ENCODE results near the gene MAP2K3. TPM values are rescaled to one million over a fixed set of nuclear protein-coding genes. Genes with fewer than 3 reads are reported as not detected.

MAP2K3 gene
- total and polyA plus RNA-seq, 2 of the 4 experiments (the other 2 are of a cell fraction) = 23.5 to 82.2 TPM

DNA sequence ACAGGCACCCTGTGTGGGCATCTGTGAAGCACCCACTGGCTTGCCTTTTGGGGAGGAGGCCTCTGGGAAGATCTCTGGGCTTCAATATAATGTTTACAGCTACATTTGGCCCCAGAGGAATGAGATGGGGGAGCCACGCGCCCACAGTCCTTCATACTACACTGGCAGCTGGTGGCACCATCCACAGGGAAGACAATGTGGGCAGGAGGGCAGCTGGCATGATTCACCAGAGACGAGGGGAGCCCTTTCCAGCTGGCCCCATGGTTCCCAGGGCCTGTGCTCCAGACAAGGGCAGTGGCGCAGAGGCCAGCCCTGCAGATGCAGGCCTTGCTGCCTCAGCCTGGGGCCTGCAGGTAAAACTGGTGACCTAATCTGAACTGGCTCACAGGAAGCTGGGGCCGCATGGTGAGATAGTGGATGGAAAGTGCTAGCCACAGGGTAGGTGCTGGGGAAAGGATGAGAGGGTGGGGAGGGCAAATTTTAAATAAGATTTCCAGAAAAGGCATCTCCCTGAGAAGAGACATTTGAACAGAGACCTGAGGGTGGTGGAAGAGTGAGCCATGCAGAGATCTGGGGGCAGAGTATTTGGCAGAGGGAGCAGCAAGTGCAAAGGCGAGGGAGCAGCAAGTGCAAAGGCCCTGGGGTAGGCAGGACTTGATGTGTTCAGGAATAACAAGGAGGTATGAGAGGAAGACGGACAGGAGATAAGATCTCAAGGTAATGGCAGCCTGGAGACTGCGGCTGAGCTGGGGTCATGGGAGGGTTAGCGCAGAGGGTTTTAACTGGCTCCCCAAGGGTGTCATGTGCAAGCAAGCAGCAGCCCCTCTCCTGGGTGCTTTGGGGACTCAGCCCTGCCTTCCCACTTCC is 79.5 kb downstream of the MAP2K3 start:
- H2BK5ac ChIP-seq (ENCODE audit: low read depth, low read length, poor library complexity, severe bottlenecking) = no peak overlapping the region
- dilution Hi-C loops (cut with HindIII; ENCODE audit: low sequenced_read_pairs, unreplicated experiment) = no loop called here
- H3K36me3 ChIP-seq (ENCODE audit: control insufficient read depth, insufficient read depth, low read length) = no peaks in the 10 kb centered on the region
- no peak overlapping the region for H3K4ac ChIP-seq (ENCODE audit: low read depth, low read length)
- DNase-seq = no peak
- H3K56ac ChIP-seq (ENCODE audit: extremely low read depth, insufficient read depth, low read length) = no peak overlapping the region
- ATAC-seq (ENCODE audit: low read depth) = no peak
- H4K20me1 ChIP-seq (ENCODE audit: insufficient read depth, low read length) = no peaks in the 10 kb centered on the region; the same call in 1 of the 2 replicates
- H3K9me1 ChIP-seq (ENCODE audit: insufficient read depth, low read length) = no peaks in the 10 kb centered on the region
- H4K91ac ChIP-seq (ENCODE audit: insufficient read depth, low read depth, low read length) = no peak overlapping the region
- H2AFZ ChIP-seq (replicated peaks; ENCODE audit: low read length, poor library complexity) = no peak overlapping the region
- no peak overlapping the region for H4K5ac ChIP-seq (ENCODE audit: low read depth, low read length)
- H2BK120ac ChIP-seq (ENCODE audit: low read depth, low read length) = no peak overlapping the region
- TF ChIP-seq SMC3 (IDR thresholded peaks at IDR 0.05; ENCODE audit: low read depth, low read length) = no peak
- H2AK5ac ChIP-seq (ENCODE audit: low read depth, low read length) = no peak overlapping the region
- WGBS, 2 experiments (ENCODE audit: extremely low coverage in 2 of 2, insufficient read length in 1 of 2) = 60% methylated on average over 3 of the region's 9 CpGs; no CpG with 5 or more reads in 1 of the 2 experiments
- H3K27ac ChIP-seq (ENCODE audit: insufficient read depth, low read length) = no peak overlapping the region
- H2BK15ac ChIP-seq (ENCODE audit: low read depth, low read length) = no peak overlapping the region
- H2BK20ac ChIP-seq (ENCODE audit: low read depth, low read length) = no peak overlapping the region
- H3K23ac ChIP-seq (ENCODE audit: low read depth, low read length) = no peak overlapping the region
- H3K4me3 ChIP-seq (ENCODE audit: insufficient read depth, low read depth, low read length) = no peak overlapping the region
- H3K9me3 ChIP-seq (ENCODE audit: control insufficient read depth, insufficient read depth, low read length) = no peaks in the 10 kb centered on the region
- intact Hi-C loops (cut with micrococcal nuclease) = no loop called here
- H3K27me3 ChIP-seq (ENCODE audit: control insufficient read depth, insufficient read depth, low read length) = peaks cover 49% of the 10 kb centered on the region
- no TSS peak for BruUV-seq (replicated peaks)
- no peak overlapping the region for H3K4me2 ChIP-seq (ENCODE audit: low read depth, low read length)
- H3K4me1 ChIP-seq (ENCODE audit: control insufficient read depth, insufficient read depth, low read length) = no peaks in the 10 kb centered on the region
- H3K18ac ChIP-seq (ENCODE audit: low read depth, low read length) = no peak overlapping the region
- H4K8ac ChIP-seq (ENCODE audit: low read depth in 2 of 2, low read length in 2 of 2) = no peak overlapping the region
- in situ Hi-C loops (cut with MboI; ENCODE audit: low sequenced_read_pairs) = no loop called here
- ChIA-PET POLR2A (ENCODE audit: unreplicated experiment) (no interaction called here), CTCF (no interaction called here)
- no peak overlapping the region for H3K14ac ChIP-seq (replicated peaks; ENCODE audit: low read depth, low read length)
- H3K9ac ChIP-seq (ENCODE audit: low read depth, low read length) = no peak overlapping the region
- no peak overlapping the region for H2AK9ac ChIP-seq (replicated peaks; ENCODE audit: low read depth, low read length, poor library complexity)
- H3K79me1 ChIP-seq (ENCODE audit: low read depth in 1 of 2, low read length in 2 of 2) = no peaks in the 10 kb centered on the region

Other genes with a start within 250 kb of the MAP2K3 start
- 250 and 319 TPM in 2 replicates for gene USP22, start 241.7 kb upstream of the MAP2K3 start, total RNA-seq (2012; rRNA removed)
- 161 and 173 TPM in 2 replicates for gene USP22, start 241.7 kb upstream of the MAP2K3 start, polyA plus RNA-seq (2012; rRNA removed)
- gene DHRS7B, start 157.7 kb upstream of the MAP2K3 start, total RNA-seq (2012; rRNA removed) = 24.2 and 34.4 TPM in 2 replicates
- 22.7 and 24.4 TPM in 2 replicates for gene DHRS7B, start 157.7 kb upstream of the MAP2K3 start, polyA plus RNA-seq (2012; rRNA removed)
- 19.2 and 19.9 TPM in 2 replicates for gene TMEM11, start 70.5 kb upstream of the MAP2K3 start, total RNA-seq (2012; rRNA removed)
- 44.7 and 57.6 TPM in 2 replicates for gene TMEM11, start 70.5 kb upstream of the MAP2K3 start, polyA plus RNA-seq (2012; rRNA removed)
- 0.56 and 0.90 TPM in 2 replicates for gene NATD1, start 31.3 kb upstream of the MAP2K3 start, total RNA-seq (2012; rRNA removed)
- 4.1 and 4.3 TPM in 2 replicates for gene NATD1, start 31.3 kb upstream of the MAP2K3 start, polyA plus RNA-seq (2012; rRNA removed)
- gene KCNJ12, start 91.6 kb downstream of the MAP2K3 start, total RNA-seq (2012; rRNA removed) = under 0.01 and 0.28 TPM in 2 replicates
- gene KCNJ12, start 91.6 kb downstream of the MAP2K3 start, polyA plus RNA-seq (2012; rRNA removed) = 0.10 and 0.13 TPM in 2 replicates